ENCODE measurements around the gene LRRC71.

DNA sequence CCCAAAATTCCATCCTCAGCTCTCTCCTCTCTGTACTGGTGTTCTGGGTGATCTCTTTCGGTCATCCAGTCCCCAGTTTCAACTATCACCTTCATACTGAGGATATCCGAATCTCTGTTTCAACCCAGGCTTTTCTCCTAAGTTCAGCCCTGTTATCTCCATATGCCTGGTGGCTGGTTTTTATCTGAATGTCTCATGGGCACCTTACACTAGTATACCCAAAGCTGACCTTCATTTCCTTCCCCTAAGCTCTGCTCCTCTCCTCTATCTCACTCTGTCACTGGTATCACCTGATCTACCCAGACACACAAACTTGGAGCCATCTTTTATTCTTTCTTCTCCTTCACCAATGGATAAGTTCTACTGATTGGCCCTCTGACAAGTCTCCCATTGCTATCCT lies 53.0 kb downstream of the LRRC71 start:
- TF ChIP-seq POLR2A (IDR thresholded peaks at IDR 0.05) = no peak
- no peak for TF ChIP-seq CTCF (IDR thresholded peaks at IDR 0.05)

All from Peyer's patch (tissue), 4 donors.